HepG2 (cell line): ENCODE measurements around the gene PRKCD. TPM values are rescaled to one million over a fixed set of nuclear protein-coding genes. Genes with fewer than 3 reads are reported as not detected.

ENCODE experiments used
- CEBPB ChIP-seq: IDR thresholded peaks from 2 replicates; pipeline ENCODE4 v1.6.1; 2011; ENCODE audit warnings: low read depth, low read length, improper control_type of control experiment, borderline replicate concordance
- GTF3A ChIP-seq: sonication (generic); formaldehyde crosslinking; conservative IDR thresholded peaks from 2 replicates; pipeline ENCODE4 v1.4.0; 2020; ENCODE audit warnings: mild to moderate bottlenecking, missing genetic modification reagents
- IRF2 ChIP-seq: IDR thresholded peaks from 2 replicates; pipeline ENCODE4 v1.6.1; 2018; ENCODE audit warnings: missing genetic modification reagents, missing compliant biosample characterization
- KDM2A ChIP-seq: sonication (generic); formaldehyde crosslinking; IDR thresholded peaks from 2 replicates; pipeline ENCODE4 v1.4.0; 2020; ENCODE audit warnings: low read depth, missing genetic modification reagents, borderline replicate concordance
- MBD4 ChIP-seq: IDR thresholded peaks from 2 replicates; pipeline ENCODE4 v1.6.1; 2012; ENCODE audit warnings: low read length, inconsistent platforms, borderline replicate concordance
- NRL ChIP-seq: sonication (generic); formaldehyde crosslinking; IDR thresholded peaks from 2 replicates; pipeline ENCODE4 v1.5.0; 2020; ENCODE audit warnings: missing genetic modification reagents, mild to moderate bottlenecking, moderate library complexity, borderline replicate concordance
- RELA ChIP-seq: sonication (generic); formaldehyde crosslinking; IDR thresholded peaks from 2 replicates; pipeline ENCODE4 v1.4.0; 2020; ENCODE audit warnings: missing genetic modification reagents
- SIX1 ChIP-seq: sonication (generic); formaldehyde crosslinking; IDR thresholded peaks from 2 replicates; pipeline ENCODE4 v1.4.0; 2020; ENCODE audit warnings: missing genetic modification reagents, borderline replicate concordance
- SOX5 ChIP-seq: IDR thresholded peaks from 2 replicates; pipeline ENCODE4 v1.6.1; 2016; ENCODE audit warnings: borderline replicate concordance
- U2AF2 ChIP-seq: fragments of 200-400 bp; formaldehyde crosslinking; IDR thresholded peaks from 2 replicates; pipeline ENCODE4 v1.6.1; 2017; ENCODE audit warnings: low read depth, mild to moderate bottlenecking, low read length
- ZNF460 ChIP-seq: sonication (generic); formaldehyde crosslinking; IDR thresholded peaks from 2 replicates; pipeline ENCODE4 v1.5.1; 2020; ENCODE audit warnings: missing genetic modification reagents, mild to moderate bottlenecking, borderline replicate concordance
- ZNF629 ChIP-seq: sonication (generic); formaldehyde crosslinking; conservative IDR thresholded peaks from 2 replicates; pipeline ENCODE4 v1.5.0; 2020; ENCODE audit warnings: missing genetic modification reagents
- ZSCAN9 ChIP-seq: IDR thresholded peaks from 2 replicates; pipeline ENCODE4 v1.6.1; 2016; ENCODE audit warnings: borderline replicate concordance
- polyA plus RNA-seq, 8 experiments: library from polyadenylated mRNA; depleted of rRNA in 3 of 8; stranded (reverse) in 7 of 8; unstranded in 1 of 8; fragments of >200 nt; fragmentation: Illumina TruSeq in 4 of 8; extraction: Trizol in 4 of 8; gene quantifications; 2 replicates each; pipeline versions ENCODE4 v1.2.1 to v1.2.3, GENCODE V29; 2011 to 2016; ENCODE audit warnings: low read depth in 4 of 8, missing spikeins in 1 of 8, mixed read lengths in 1 of 8; ENCODE audit not compliant: insufficient read depth in 1 of 8
- total RNA-seq, 5 experiments: library from RNA; depleted of rRNA; stranded (reverse); fragments of >200 nt; fragmentation: Illumina TruSeq; extraction: Trizol; gene quantifications; 2 replicates each; pipeline ENCODE4 v1.2.3, GENCODE V29; 2016; ENCODE audit warnings: low read depth in 1 of 5
- TF ChIP-seq, protein P1 (sequence below): sonication (generic); formaldehyde crosslinking; IDR thresholded peaks from 2 replicates; pipeline ENCODE4 v1.4.0; 2020; ENCODE audit warnings: missing genetic modification reagents, borderline replicate concordance
- TF ChIP-seq, protein P2 (sequence below): sonication (generic); formaldehyde crosslinking; IDR thresholded peaks from 2 replicates; pipeline ENCODE4 v1.5.1; 2020; ENCODE audit warnings: mild to moderate bottlenecking, missing genetic modification reagents, moderate library complexity
- TF ChIP-seq, protein P3 (sequence below): sonication (generic); formaldehyde crosslinking; IDR thresholded peaks from 2 replicates; pipeline ENCODE4 v1.5.0; 2020; ENCODE audit warnings: missing genetic modification reagents, mild to moderate bottlenecking, borderline replicate concordance
- TF ChIP-seq, protein P4 (sequence below): sonication (generic); formaldehyde crosslinking; IDR thresholded peaks from 2 replicates; pipeline ENCODE4 v1.5.0; 2020; ENCODE audit warnings: missing genetic modification reagents
- TF ChIP-seq, protein P5 (sequence below): sonication (generic); formaldehyde crosslinking; IDR thresholded peaks from 2 replicates; pipeline ENCODE4 v1.4.0; 2020; ENCODE audit warnings: missing genetic modification reagents

Gene PRKCD
- total and polyA plus RNA-seq, 2 of the 13 experiments (the other 11 are each of a cell fraction or from before 2014, with no cell fraction given) = 1.6 to 40.7 TPM

DNA sequence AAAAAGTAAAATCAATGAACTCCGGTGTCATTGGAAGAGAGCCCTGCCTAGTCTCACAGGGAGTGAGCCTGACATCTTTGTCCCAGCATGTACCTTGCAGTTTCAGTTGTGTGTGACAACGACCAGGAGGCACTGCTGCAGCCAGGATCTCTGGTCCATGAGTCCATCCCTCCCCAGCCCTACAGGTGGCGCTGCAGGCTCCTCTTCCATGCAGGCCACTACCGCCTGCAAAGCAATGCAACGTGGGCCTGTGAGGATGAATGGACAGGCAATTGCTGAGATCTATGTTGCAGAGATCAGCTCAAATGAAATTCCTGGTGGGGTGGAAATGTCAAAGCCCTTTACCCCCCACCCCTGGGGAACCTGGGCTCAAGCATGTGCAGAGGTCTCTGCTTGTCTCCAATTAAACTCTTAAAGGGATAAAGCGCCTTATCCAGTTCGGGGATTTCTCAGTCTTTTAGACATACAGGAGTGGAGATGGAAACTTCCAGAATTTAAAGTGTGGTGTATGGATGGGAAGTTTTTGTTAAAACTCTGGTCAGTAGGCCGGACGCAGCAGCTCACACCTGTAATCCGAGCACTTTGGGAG, 59.0 kb downstream of the PRKCD start (continued):
- TF ChIP-seq, protein P1, sequence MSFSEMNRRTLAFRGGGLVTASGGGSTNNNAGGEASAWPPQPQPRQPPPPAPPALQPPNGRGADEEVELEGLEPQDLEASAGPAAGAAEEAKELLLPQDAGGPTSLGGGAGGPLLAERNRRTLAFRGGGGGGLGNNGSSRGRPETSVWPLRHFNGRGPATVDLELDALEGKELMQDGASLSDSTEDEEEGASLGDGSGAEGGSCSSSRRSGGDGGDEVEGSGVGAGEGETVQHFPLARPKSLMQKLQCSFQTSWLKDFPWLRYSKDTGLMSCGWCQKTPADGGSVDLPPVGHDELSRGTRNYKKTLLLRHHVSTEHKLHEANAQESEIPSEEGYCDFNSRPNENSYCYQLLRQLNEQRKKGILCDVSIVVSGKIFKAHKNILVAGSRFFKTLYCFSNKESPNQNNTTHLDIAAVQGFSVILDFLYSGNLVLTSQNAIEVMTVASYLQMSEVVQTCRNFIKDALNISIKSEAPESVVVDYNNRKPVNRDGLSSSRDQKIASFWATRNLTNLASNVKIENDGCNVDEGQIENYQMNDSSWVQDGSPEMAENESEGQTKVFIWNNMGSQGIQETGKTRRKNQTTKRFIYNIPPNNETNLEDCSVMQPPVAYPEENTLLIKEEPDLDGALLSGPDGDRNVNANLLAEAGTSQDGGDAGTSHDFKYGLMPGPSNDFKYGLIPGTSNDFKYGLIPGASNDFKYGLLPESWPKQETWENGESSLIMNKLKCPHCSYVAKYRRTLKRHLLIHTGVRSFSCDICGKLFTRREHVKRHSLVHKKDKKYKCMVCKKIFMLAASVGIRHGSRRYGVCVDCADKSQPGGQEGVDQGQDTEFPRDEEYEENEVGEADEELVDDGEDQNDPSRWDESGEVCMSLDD (CRISPR knock-in tag) = no peak
- TF ChIP-seq RELA = 0 out of 2 replicates have a peak, but pooled peaks have one; percentile 27
- TF ChIP-seq MBD4 = no peak
- no peak for TF ChIP-seq ZNF460
- no peak for TF ChIP-seq CEBPB
- TF ChIP-seq U2AF2 = no peak
- TF ChIP-seq KDM2A = peak; percentile 68; the same call in 1 of the 2 replicates
- no peak for TF ChIP-seq GTF3A (CRISPR knock-in tag)
- no peak for TF ChIP-seq ZNF629
- TF ChIP-seq IRF2 (CRISPR knock-in tag) = 0 out of 2 replicates have a peak, but pooled peaks have one; percentile 30
- no peak for TF ChIP-seq NRL
- no peak for TF ChIP-seq SIX1 (CRISPR knock-in tag)
- TF ChIP-seq, protein P2, sequence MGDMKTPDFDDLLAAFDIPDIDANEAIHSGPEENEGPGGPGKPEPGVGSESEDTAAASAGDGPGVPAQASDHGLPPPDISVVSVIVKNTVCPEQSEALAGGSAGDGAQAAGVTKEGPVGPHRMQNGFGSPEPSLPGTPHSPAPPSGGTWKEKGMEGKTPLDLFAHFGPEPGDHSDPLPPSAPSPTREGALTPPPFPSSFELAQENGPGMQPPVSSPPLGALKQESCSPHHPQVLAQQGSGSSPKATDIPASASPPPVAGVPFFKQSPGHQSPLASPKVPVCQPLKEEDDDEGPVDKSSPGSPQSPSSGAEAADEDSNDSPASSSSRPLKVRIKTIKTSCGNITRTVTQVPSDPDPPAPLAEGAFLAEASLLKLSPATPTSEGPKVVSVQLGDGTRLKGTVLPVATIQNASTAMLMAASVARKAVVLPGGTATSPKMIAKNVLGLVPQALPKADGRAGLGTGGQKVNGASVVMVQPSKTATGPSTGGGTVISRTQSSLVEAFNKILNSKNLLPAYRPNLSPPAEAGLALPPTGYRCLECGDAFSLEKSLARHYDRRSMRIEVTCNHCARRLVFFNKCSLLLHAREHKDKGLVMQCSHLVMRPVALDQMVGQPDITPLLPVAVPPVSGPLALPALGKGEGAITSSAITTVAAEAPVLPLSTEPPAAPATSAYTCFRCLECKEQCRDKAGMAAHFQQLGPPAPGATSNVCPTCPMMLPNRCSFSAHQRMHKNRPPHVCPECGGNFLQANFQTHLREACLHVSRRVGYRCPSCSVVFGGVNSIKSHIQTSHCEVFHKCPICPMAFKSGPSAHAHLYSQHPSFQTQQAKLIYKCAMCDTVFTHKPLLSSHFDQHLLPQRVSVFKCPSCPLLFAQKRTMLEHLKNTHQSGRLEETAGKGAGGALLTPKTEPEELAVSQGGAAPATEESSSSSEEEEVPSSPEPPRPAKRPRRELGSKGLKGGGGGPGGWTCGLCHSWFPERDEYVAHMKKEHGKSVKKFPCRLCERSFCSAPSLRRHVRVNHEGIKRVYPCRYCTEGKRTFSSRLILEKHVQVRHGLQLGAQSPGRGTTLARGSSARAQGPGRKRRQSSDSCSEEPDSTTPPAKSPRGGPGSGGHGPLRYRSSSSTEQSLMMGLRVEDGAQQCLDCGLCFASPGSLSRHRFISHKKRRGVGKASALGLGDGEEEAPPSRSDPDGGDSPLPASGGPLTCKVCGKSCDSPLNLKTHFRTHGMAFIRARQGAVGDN (CRISPR knock-in tag) = peak; percentile 61
- TF ChIP-seq, protein P3, sequence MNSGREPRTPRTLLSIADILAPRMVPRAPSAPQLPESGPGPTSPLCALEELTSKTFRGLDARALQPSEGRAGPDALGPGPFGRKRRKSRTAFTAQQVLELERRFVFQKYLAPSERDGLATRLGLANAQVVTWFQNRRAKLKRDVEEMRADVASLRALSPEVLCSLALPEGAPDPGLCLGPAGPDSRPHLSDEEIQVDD (CRISPR knock-in tag) = no peak
- TF ChIP-seq, protein P4, sequence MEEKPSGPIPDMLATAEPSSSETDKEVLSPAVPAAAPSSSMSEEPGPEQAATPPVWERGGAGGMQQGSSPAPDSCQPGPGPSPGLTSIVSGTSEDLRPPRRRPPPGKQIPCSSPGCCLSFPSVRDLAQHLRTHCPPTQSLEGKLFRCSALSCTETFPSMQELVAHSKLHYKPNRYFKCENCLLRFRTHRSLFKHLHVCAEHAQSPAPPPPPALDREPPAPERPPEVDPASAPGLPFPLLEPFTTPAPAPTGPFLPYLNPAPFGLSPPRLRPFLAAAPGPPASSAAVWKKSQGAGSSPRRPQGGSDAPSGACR (CRISPR knock-in tag) = no peak
- TF ChIP-seq ZSCAN9 = 0 out of 2 replicates have a peak, but pooled peaks have one; percentile 18
- TF ChIP-seq, protein P5, sequence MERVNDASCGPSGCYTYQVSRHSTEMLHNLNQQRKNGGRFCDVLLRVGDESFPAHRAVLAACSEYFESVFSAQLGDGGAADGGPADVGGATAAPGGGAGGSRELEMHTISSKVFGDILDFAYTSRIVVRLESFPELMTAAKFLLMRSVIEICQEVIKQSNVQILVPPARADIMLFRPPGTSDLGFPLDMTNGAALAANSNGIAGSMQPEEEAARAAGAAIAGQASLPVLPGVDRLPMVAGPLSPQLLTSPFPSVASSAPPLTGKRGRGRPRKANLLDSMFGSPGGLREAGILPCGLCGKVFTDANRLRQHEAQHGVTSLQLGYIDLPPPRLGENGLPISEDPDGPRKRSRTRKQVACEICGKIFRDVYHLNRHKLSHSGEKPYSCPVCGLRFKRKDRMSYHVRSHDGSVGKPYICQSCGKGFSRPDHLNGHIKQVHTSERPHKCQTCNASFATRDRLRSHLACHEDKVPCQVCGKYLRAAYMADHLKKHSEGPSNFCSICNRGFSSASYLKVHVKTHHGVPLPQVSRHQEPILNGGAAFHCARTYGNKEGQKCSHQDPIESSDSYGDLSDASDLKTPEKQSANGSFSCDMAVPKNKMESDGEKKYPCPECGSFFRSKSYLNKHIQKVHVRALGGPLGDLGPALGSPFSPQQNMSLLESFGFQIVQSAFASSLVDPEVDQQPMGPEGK (CRISPR knock-in tag) = 0 out of 2 replicates have a peak, but pooled peaks have one; percentile 25
- 0 out of 2 replicates have a peak, but pooled peaks have one; percentile 24 for TF ChIP-seq SOX5 (CRISPR knock-in tag)
